HepG2 (cell line): ENCODE results near the gene ITPR1. TPM values are rescaled to one million over a fixed set of nuclear protein-coding genes. Genes with fewer than 3 reads are reported as not detected.

Source experiments
- ATAC-seq: fragments of 200-7000 bp; cut with Tn5 transposase; 3 replicates; pipeline ENCODE4 v1.9.1; 2020; ENCODE audit warnings: mild to moderate bottlenecking, moderate library complexity
- BruUV-seq: library from RNA; stranded (reverse); fragments of 400-500 nt; replicated peaks from 2 replicates; lab custom pipeline; 2021; lab: Mats Ljungman, UMichigan
- CTCF ChIA-PET: fragments of 300-600 bp; formaldehyde crosslinking; extraction: SDS; loops from one replicate; lab custom pipeline; 2021; ENCODE audit warnings: low total read pairs, inconsistent platforms, low intra/inter-chr PET ratio; lab: Yijun Ruan, JAX
- POLR2A ChIA-PET: fragments of 350-600 bp; sonication (Branson Sonifier 250); formaldehyde crosslinking; loops from one replicate; lab custom pipeline; 2020; ENCODE audit warnings: antibody characterized with exemption, inconsistent platforms; lab: Yijun Ruan, JAX
- DNase-seq: peaks from one replicate; pipeline ENCODE4 v3.0.0-alpha.2; 2015; ENCODE audit warnings: low spot score
- FAIRE-seq: peaks from 3 replicates; lab custom pipeline; 2011; peaks lifted over from hg19 to GRCh38; lab: Jason Lieb, UNC
- H2AFZ ChIP-seq: one replicate; pipeline ENCODE4 v1.6.1; 2011; ENCODE audit warnings: low read length, inconsistent platforms
- H3K27ac ChIP-seq: fragments of 300-600 bp; 3 replicates; pipeline ENCODE4 v1.8.0; 2011; ENCODE audit warnings: mixed run types, mild to moderate bottlenecking, mixed read lengths, low read length, inconsistent platforms; ENCODE audit not compliant: insufficient read depth; ENCODE audit errors: extremely low read length
- H3K27me3 ChIP-seq, 2 experiments: fragments of 200-600 bp in 1 of 2; 2 replicates in 1 of 2; 3 replicates in 1 of 2; pipeline versions ENCODE4 v1.6.0 to v1.8.0; 2011; ENCODE audit warnings: low read length in 2 of 2, mild to moderate bottlenecking in 2 of 2, moderate library complexity in 2 of 2, inconsistent platforms in 1 of 2; ENCODE audit not compliant: insufficient read depth in 2 of 2, control insufficient read depth in 1 of 2
- H3K36me3 ChIP-seq, 2 experiments: fragments of 200-600 bp in 1 of 2; replicated peaks in 1 of 2; 2 replicates in 1 of 2; 3 replicates in 1 of 2; pipeline versions ENCODE4 v1.5.1 to v1.8.0; 2011; ENCODE audit warnings: low read length in 2 of 2, inconsistent platforms in 1 of 2; ENCODE audit not compliant: insufficient read depth in 2 of 2, control insufficient read depth in 1 of 2
- H3K4me1 ChIP-seq: 2 replicates; pipeline ENCODE4 v1.5.1; 2012; ENCODE audit warnings: low read length, inconsistent platforms; ENCODE audit not compliant: insufficient read depth
- H3K4me2 ChIP-seq: 2 replicates; pipeline ENCODE4 v1.6.0; 2011; ENCODE audit warnings: low read depth, low read length, inconsistent platforms
- H3K4me3 ChIP-seq, 3 experiments: fragments of 200-600 bp in 1 of 3; sonication (generic), shearing (Covaris generic) in 1 of 3; replicated peaks in 1 of 3; 2 replicates each; pipeline ENCODE4 v1.5.1; 2011 to 2016; ENCODE audit warnings: low read length in 3 of 3, inconsistent platforms in 2 of 3, low read depth in 2 of 3, mild to moderate bottlenecking in 2 of 3, control low read depth in 1 of 3, mixed read lengths in 1 of 3; ENCODE audit not compliant: insufficient read depth in 1 of 3
- H3K79me2 ChIP-seq: one replicate; pipeline ENCODE4 v1.6.1; 2011; ENCODE audit warnings: low read length, inconsistent platforms; ENCODE audit not compliant: insufficient read depth
- H3K9ac ChIP-seq: 2 replicates; pipeline ENCODE4 v1.6.0; 2011; ENCODE audit warnings: mild to moderate bottlenecking, low read depth, low read length, inconsistent platforms; ENCODE audit not compliant: insufficient read depth
- H3K9me3 ChIP-seq: 2 replicates; pipeline ENCODE4 v1.5.1; 2012; ENCODE audit warnings: mild to moderate bottlenecking, low read length
- H4K20me1 ChIP-seq: 2 replicates; pipeline ENCODE4 v1.6.0; 2011; ENCODE audit warnings: inconsistent platforms, mild to moderate bottlenecking, low read length, moderate library complexity; ENCODE audit not compliant: insufficient read depth
- ARHGAP35 ChIP-seq: sonication (generic); formaldehyde crosslinking; IDR thresholded peaks from 2 replicates; pipeline ENCODE4 v1.9.0; 2022; ENCODE audit warnings: mild to moderate bottlenecking, inconsistent platforms, moderate library complexity, missing genetic modification reagents, borderline replicate concordance
- BATF2 ChIP-seq: sonication (generic); formaldehyde crosslinking; IDR thresholded peaks from 2 replicates; pipeline ENCODE4 v1.8.0; 2022; ENCODE audit warnings: mild to moderate bottlenecking, missing genetic modification reagents, moderate library complexity
- CSRNP1 ChIP-seq: sonication (generic); formaldehyde crosslinking; IDR thresholded peaks from 2 replicates; pipeline ENCODE4 v1.8.1; 2023; ENCODE audit warnings: mild to moderate bottlenecking, missing genetic modification reagents
- EEA1 ChIP-seq: sonication (generic); formaldehyde crosslinking; IDR thresholded peaks from 2 replicates; pipeline ENCODE4 v1.5.1; 2020; ENCODE audit warnings: mild to moderate bottlenecking, missing genetic modification reagents, borderline replicate concordance
- FOXK1 ChIP-seq: sonication (generic); formaldehyde crosslinking; IDR thresholded peaks from 2 replicates; pipeline ENCODE4 v1.4.0; 2020; ENCODE audit warnings: low read depth, missing genetic modification reagents, borderline replicate concordance
- HMGXB4 ChIP-seq, 2 experiments: sonication (generic) in 1 of 2; formaldehyde crosslinking in 1 of 2; IDR thresholded peaks; 2 replicates each; pipeline versions ENCODE4 v1.4.0 to v1.6.1; 2018 to 2020; ENCODE audit warnings: missing genetic modification reagents in 2 of 2, borderline replicate concordance in 1 of 2, low read depth in 1 of 2, mild to moderate bottlenecking in 1 of 2, missing biosample characterization in 1 of 2
- KAT8 ChIP-seq: IDR thresholded peaks from 2 replicates; pipeline ENCODE4 v1.6.1; 2016; ENCODE audit warnings: missing genetic modification reagents, missing compliant biosample characterization
- MED1 ChIP-seq: sonication (generic); formaldehyde crosslinking; IDR thresholded peaks from 2 replicates; pipeline ENCODE4 v1.4.0; 2020; ENCODE audit warnings: missing genetic modification reagents
- NFYC ChIP-seq: IDR thresholded peaks from 2 replicates; pipeline ENCODE4 v1.6.1; 2016; ENCODE audit warnings: missing genetic modification reagents, missing compliant biosample characterization
- PRPF4 ChIP-seq: fragments of 200-400 bp; formaldehyde crosslinking; IDR thresholded peaks from 2 replicates; pipeline ENCODE4 v1.6.1; 2016; ENCODE audit warnings: low read length, low read depth; ENCODE audit not compliant: poor library complexity, severe bottlenecking
- SAFB2 ChIP-seq: sonication (generic); formaldehyde crosslinking; IDR thresholded peaks from 2 replicates; pipeline ENCODE4 v1.5.1; 2020; ENCODE audit warnings: missing genetic modification reagents, low read depth, mild to moderate bottlenecking, borderline replicate concordance
- YEATS2 ChIP-seq: sonication (generic); formaldehyde crosslinking; IDR thresholded peaks from 2 replicates; pipeline ENCODE4 v1.4.0; 2020; ENCODE audit warnings: missing genetic modification reagents, borderline replicate concordance
- ZBTB26 ChIP-seq: IDR thresholded peaks from 2 replicates; pipeline ENCODE4 v1.6.1; 2016; ENCODE audit warnings: missing compliant biosample characterization, missing genetic modification reagents, borderline replicate concordance
- ZBTB7B ChIP-seq: sonication (generic); formaldehyde crosslinking; IDR thresholded peaks from 2 replicates; pipeline ENCODE4 v1.4.0; 2020; ENCODE audit warnings: missing genetic modification reagents
- ZC3H4 ChIP-seq: sonication (generic); formaldehyde crosslinking; IDR thresholded peaks from 2 replicates; pipeline ENCODE4 v1.4.0; 2020; ENCODE audit warnings: missing genetic modification reagents, borderline replicate concordance
- ZIK1 ChIP-seq: sonication (generic); formaldehyde crosslinking; IDR thresholded peaks from 2 replicates; pipeline ENCODE4 v1.5.0; 2020; ENCODE audit warnings: mild to moderate bottlenecking, low read depth, missing genetic modification reagents, borderline replicate concordance
- ZNF180 ChIP-seq: sonication (generic); formaldehyde crosslinking; IDR thresholded peaks from 2 replicates; pipeline ENCODE4 v1.4.0; 2020; ENCODE audit warnings: low read depth, missing genetic modification reagents, borderline replicate concordance
- ZNF552 ChIP-seq: sonication (generic); formaldehyde crosslinking; IDR thresholded peaks from 2 replicates; pipeline ENCODE4 v1.9.0; 2022; ENCODE audit warnings: missing genetic modification reagents, mild to moderate bottlenecking, borderline replicate concordance
- ZNF674 ChIP-seq: sonication (generic); formaldehyde crosslinking; IDR thresholded peaks from 2 replicates; pipeline ENCODE4 v1.5.0; 2020; ENCODE audit warnings: low read depth, mild to moderate bottlenecking, missing genetic modification reagents
- WGBS: methylation state at CpG from one replicate; pipeline ENCODE4 v1.1.6; 2017; ENCODE audit warnings: low lambda C conversion rate; 5-methylcytosine and 5-hydroxymethylcytosine counted together
- in situ Hi-C: cut with HindIII; loops from 2 replicates; pipeline ENCODE4 v1.10.0; 2017; ENCODE audit warnings: low pct_unique_long_range_greater_than_20kb; ENCODE audit not compliant: extremely low pct_ligation_motif_present
- intact Hi-C: fragments of 100-400 bp; cut with micrococcal nuclease; formaldehyde crosslinking; loops from one replicate; pipeline ENCODE4 v1.10.0; 2022; ENCODE audit not compliant: unreplicated experiment
- polyA plus RNA-seq, 8 experiments: library from polyadenylated mRNA; depleted of rRNA in 3 of 8; stranded (reverse) in 7 of 8; unstranded in 1 of 8; fragments of >200 nt; fragmentation: Illumina TruSeq in 4 of 8; extraction: Trizol in 4 of 8; gene quantifications; 2 replicates each; pipeline versions ENCODE4 v1.2.1 to v1.2.3, GENCODE V29; 2011 to 2016; ENCODE audit warnings: low read depth in 4 of 8, missing spikeins in 1 of 8, mixed read lengths in 1 of 8; ENCODE audit not compliant: insufficient read depth in 1 of 8
- total RNA-seq, 5 experiments: library from RNA; depleted of rRNA; stranded (reverse); fragments of >200 nt; fragmentation: Illumina TruSeq; extraction: Trizol; gene quantifications; 2 replicates each; pipeline ENCODE4 v1.2.3, GENCODE V29; 2016; ENCODE audit warnings: low read depth in 1 of 5

The ITPR1 gene
- total and polyA plus RNA-seq, 2 of the 13 experiments (the other 11 are each of a cell fraction or from before 2014, with no cell fraction given) = 10.0 to 11.4 TPM

GRCh38 chr3:4722103-4722502, 229.0 kb downstream of the ITPR1 start:
- BruUV-seq = no TSS peak
- ChIA-PET CTCF (interaction anchor here (0.9 to 2.7 kb wide), 5 partner anchors 58 to 336 kb away, joined by 3 to 15 read pairs (median 4); no protein-coding TSS in a partner anchor), POLR2A (no interaction called here)
- peaks cover 36% of the 10 kb centered on the region for H3K4me1 ChIP-seq
- H3K27me3 ChIP-seq = no peaks in the 10 kb centered on the region
- ATAC-seq (peak; percentile 76), FAIRE-seq (peak; percentile 66), DNase-seq (peak; percentile 56)
- no peak overlapping the region for H2AFZ ChIP-seq
- H3K27ac ChIP-seq = no peak overlapping the region
- no peaks in the 10 kb centered on the region for H3K9me3 ChIP-seq
- H4K20me1 ChIP-seq = no peaks in the 10 kb centered on the region
- no peak overlapping the region for H3K4me3 ChIP-seq
- peaks cover 0 to 1% of the 10 kb centered on the region in 2 experiments; a peak in 2 of 5 replicates for H3K36me3 ChIP-seq
- H3K4me2 ChIP-seq = no peak overlapping the region
- in situ Hi-C loops (loop anchor here (5.0 kb wide), 1 partner anchor 330 kb away; no protein-coding TSS in a partner anchor), intact Hi-C loops (loop anchor here (1.0 to 2.0 kb wide), 2 partner anchors 59 to 304 kb away; no protein-coding TSS in a partner anchor)
- WGBS = 66% methylated on average over 6 of the region's 6 CpGs
- no peak overlapping the region for H3K9ac ChIP-seq
- no peaks in the 10 kb centered on the region for H3K79me2 ChIP-seq
- no peak for TF ChIP-seq YEATS2
- no peak for TF ChIP-seq SAFB2 (CRISPR knock-in tag)
- TF ChIP-seq ZNF674 (CRISPR knock-in tag) = no peak
- TF ChIP-seq FOXK1 = no peak
- no peak for TF ChIP-seq PRPF4
- TF ChIP-seq ZC3H4 (CRISPR knock-in tag) = no peak
- TF ChIP-seq KAT8 (CRISPR knock-in tag) = no peak
- no peak for TF ChIP-seq ZNF552
- TF ChIP-seq MED1 (CRISPR knock-in tag) = 0 out of 2 replicates have a peak, but pooled peaks have one; percentile 35
- no peak for TF ChIP-seq NFYC (CRISPR knock-in tag)
- no peak for TF ChIP-seq ARHGAP35 (CRISPR knock-in tag)
- no peak for TF ChIP-seq CSRNP1 (CRISPR knock-in tag)
- no peak for TF ChIP-seq ZBTB7B
- no peak for TF ChIP-seq ZBTB26
- peak in 1 of 2 experiments; percentile 49; a peak in 1 of 4 replicates for TF ChIP-seq HMGXB4 (CRISPR knock-in tag; IDR thresholded peaks at IDR 0.05; ENCODE audit: borderline replicate concordance in 1 of 2, low read depth in 1 of 2)
- no peak for TF ChIP-seq BATF2 (CRISPR knock-in tag)
- no peak for TF ChIP-seq EEA1
- no peak for TF ChIP-seq ZIK1 (CRISPR knock-in tag)
- TF ChIP-seq ZNF180 (CRISPR knock-in tag) = no peak
